Naive thymus-derived CD4-positive, alpha-beta T cell (primary cell): Measurements from ENCODE around the gene CPNE1. TPM values are rescaled to one million over a fixed set of nuclear protein-coding genes. Genes with fewer than 3 reads are reported as not detected.

Source experiments
- ATAC-seq: fragments of 150-1000 bp; cut with Tn5 transposase; 2 replicates; pipeline ENCODE4 v1.10.0; 2021; ENCODE audit warnings: mild to moderate bottlenecking, moderate library complexity
- CTCF ChIA-PET: fragments of 350-600 bp; sonication (Branson Sonifier 250); formaldehyde crosslinking; loops from one replicate; lab custom pipeline; 2021; ENCODE audit warnings: antibody characterized with exemption; lab: Charles Lee
- POLR2A ChIA-PET: fragments of 350-600 bp; sonication (Branson Sonifier 250); formaldehyde crosslinking; loops from one replicate; lab custom pipeline; 2021; ENCODE audit warnings: antibody characterized with exemption, inconsistent platforms; lab: Charles Lee
- DNase-seq, 9 donors: peaks; one replicate each; pipeline versions ENCODE4 v3.0.0 to v3.0.0-alpha.2; 2020 to 2022; ENCODE audit warnings: mixed read lengths in 1 of 9
- H3K27ac ChIP-seq: one replicate; pipeline ENCODE4 v1.7.0; 2013; ENCODE audit warnings: mild to moderate bottlenecking, low read depth, low read length, moderate library complexity
- H3K27me3 ChIP-seq, 2 donors: one replicate each; pipeline ENCODE4 v1.7.0; 2013; ENCODE audit warnings: low read length in 2 of 2, mild to moderate bottlenecking in 2 of 2, moderate library complexity in 2 of 2; ENCODE audit not compliant: control insufficient read depth in 2 of 2, insufficient read depth in 2 of 2
- H3K36me3 ChIP-seq, 3 experiments: 1 replicate in 2 of 3; 2 replicates in 1 of 3; pipeline ENCODE4 v1.7.0; 2013; ENCODE audit warnings: low read length in 3 of 3, mild to moderate bottlenecking in 3 of 3, moderate library complexity in 1 of 3; ENCODE audit not compliant: insufficient read depth in 3 of 3, control insufficient read depth in 2 of 3
- H3K4me1 ChIP-seq, 2 donors: one replicate each; pipeline ENCODE4 v1.7.0; 2013; ENCODE audit warnings: low read length in 2 of 2, mild to moderate bottlenecking in 2 of 2, moderate library complexity in 1 of 2; ENCODE audit not compliant: control insufficient read depth in 2 of 2, insufficient read depth in 2 of 2
- H3K4me3 ChIP-seq: 2 replicates; pipeline ENCODE4 v1.7.0; 2013; ENCODE audit warnings: mild to moderate bottlenecking, low read length
- H3K9me3 ChIP-seq, 3 experiments: 1 replicate in 2 of 3; 2 replicates in 1 of 3; pipeline ENCODE4 v1.7.0; 2013; ENCODE audit warnings: low read length in 3 of 3; ENCODE audit not compliant: control insufficient read depth in 2 of 3
- H3K27ac Mint-ChIP-seq, 9 donors: one replicate each; pipeline ENCODE4 v1.8.0; 2020 to 2022; ENCODE audit warnings: mixed read lengths in 9 of 9, mild to moderate bottlenecking in 8 of 9, moderate library complexity in 5 of 9, inconsistent platforms in 2 of 9
- H3K27me3 Mint-ChIP-seq, 5 donors: one replicate each; pipeline ENCODE4 v1.8.0; 2021 to 2022; ENCODE audit warnings: mixed read lengths in 5 of 5, mild to moderate bottlenecking in 1 of 5
- H3K36me3 Mint-ChIP-seq, 5 donors: one replicate each; pipeline ENCODE4 v1.8.0; 2020 to 2022; ENCODE audit warnings: mixed read lengths in 5 of 5, mild to moderate bottlenecking in 3 of 5, inconsistent platforms in 1 of 5
- H3K4me1 Mint-ChIP-seq, 7 donors: one replicate each; pipeline ENCODE4 v1.8.0; 2020 to 2022; ENCODE audit warnings: mixed read lengths in 7 of 7, mild to moderate bottlenecking in 3 of 7, inconsistent platforms in 1 of 7
- H3K4me3 Mint-ChIP-seq, 10 donors: one replicate each; pipeline ENCODE4 v1.8.0; 2020 to 2022; ENCODE audit warnings: mild to moderate bottlenecking in 10 of 10, mixed read lengths in 10 of 10, moderate library complexity in 6 of 10, inconsistent platforms in 2 of 10
- H3K9me3 Mint-ChIP-seq, 11 donors: one replicate each; pipeline ENCODE4 v1.8.0; 2020 to 2022; ENCODE audit warnings: mixed read lengths in 11 of 11, mild to moderate bottlenecking in 4 of 11, inconsistent platforms in 1 of 11, moderate library complexity in 1 of 11
- intact Hi-C, 2 donors: fragments of 100-400 bp; cut with micrococcal nuclease; formaldehyde crosslinking; loops; one replicate each; pipeline ENCODE4 v1.15.1; 2023
- polyA plus RNA-seq, 2 donors: library from polyadenylated mRNA; unstranded; fragments of 300-500 nt; fragmentation: Illumina TruSeq; gene quantifications; one replicate each; pipeline ENCODE4 v1.2.3, GENCODE V29; 2021
- total RNA-seq, 6 experiments: library from RNA in 5 of 6; stranded (reverse) in 5 of 6; gene quantifications; 1 replicate in 5 of 6; 2 replicates in 1 of 6; pipeline ENCODE4 v1.2.3 and lab custom pipeline; 2021 to 2026

Gene CPNE1
- total and polyA plus RNA-seq, 7 experiments from 2014 or later = 250 to 378 (median 305) TPM

DNA sequence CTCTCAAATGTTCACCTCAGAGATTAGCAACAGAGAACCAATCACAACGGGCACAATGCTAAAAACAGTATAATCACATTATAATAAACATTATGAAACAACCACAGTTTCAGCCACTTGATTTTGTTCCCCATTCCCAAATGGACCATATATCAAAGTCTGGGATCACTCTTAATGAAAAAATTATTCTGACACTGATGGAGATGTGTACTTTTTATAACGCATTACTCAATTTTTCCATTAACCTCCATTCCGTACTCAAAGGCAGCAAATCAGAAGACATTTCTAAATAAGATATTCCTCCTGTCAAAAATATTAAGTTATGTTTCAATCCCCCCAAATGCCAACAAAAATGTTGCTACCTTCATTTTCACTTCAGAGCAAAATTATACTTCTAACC, 2.8 kb downstream of the CPNE1 start:
- intact Hi-C loops = loop anchor here (2.0 to 5.0 kb wide), 5 partner anchors 13 to 385 kb away; partner anchors contain the start of genes CEP250 (in 1 of the 2), ERGIC3 (in 1 of the 2), MMP24OS (in 1 of the 2) and SCAND1 (in 1 of the 2)
- Mint-ChIP-seq H3K36me3 (peaks cover 0 to 22% (median 7%) of the 10 kb centered on the region in 5 donors), H3K27ac (peak overlapping the region; percentile 56 to 100 (median 98)), H3K27me3 (no peaks in the 10 kb centered on the region), H3K9me3 (no peaks in the 10 kb centered on the region), H3K4me3 (peak overlapping the region; percentile 89 to 98 (median 96)), H3K4me1 (peaks cover 46 to 77% (median 72%) of the 10 kb centered on the region in 7 donors)
- ATAC-seq (no peak), DNase-seq (no peak)
- ChIA-PET POLR2A (interaction anchor here (0.7 to 3.5 kb wide), 9 partner anchors 8 to 292 kb away, joined by 3 to 72 read pairs (median 4); partner anchors contain the start of genes RBM39, SCAND1 and SPAG4), CTCF (no interaction called here)
- Histone ChIP-seq H3K36me3 (peaks cover 0 to 6% (median 0%) of the 10 kb centered on the region in 3 experiments), H3K4me1 (peaks cover 59 to 61% of the 10 kb centered on the region in 2 donors), H3K4me3 (peak overlapping the region; percentile 88), H3K27ac (peak overlapping the region; percentile 100), H3K27me3 (no peaks in the 10 kb centered on the region), H3K9me3 (no peaks in the 10 kb centered on the region)

DNA sequence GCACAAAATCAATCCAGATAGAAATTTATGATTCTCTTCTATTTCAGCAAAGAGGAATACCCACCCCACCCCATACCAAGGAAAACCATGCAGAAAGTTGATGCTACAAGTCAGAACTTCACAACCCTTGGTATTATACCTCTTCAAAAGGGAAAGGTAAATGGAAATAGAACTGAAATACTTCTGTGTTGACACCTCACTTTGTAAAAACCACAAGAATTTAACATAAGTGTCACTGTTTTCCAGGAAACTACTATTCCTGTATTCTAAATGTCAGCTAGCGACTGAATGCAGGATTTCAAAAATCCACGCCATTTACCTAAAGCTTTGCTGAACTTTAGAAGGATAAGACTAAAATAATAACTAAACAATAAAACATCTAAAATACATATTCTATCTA, 3.6 kb downstream of the CPNE1 start:
- peaks cover 63 to 65% of the 10 kb centered on the region in 2 donors for H3K4me1 ChIP-seq
- intact Hi-C loops = loop anchor here (5.0 kb wide), 3 partner anchors 204 to 384 kb away; partner anchors contain the start of genes CEP250 (in 1 of the 2), MMP24OS (in 1 of the 2) and SCAND1 (in 1 of the 2)
- CTCF ChIA-PET = interaction anchor here (1.1 kb wide), 1 partner anchor 42 kb away, joined by 4 read pairs; no protein-coding TSS in a partner anchor
- Mint-ChIP-seq H3K9me3 (no peaks in the 10 kb centered on the region), H3K27ac (peak overlapping the region; percentile 56 to 100 (median 98)), H3K27me3 (no peaks in the 10 kb centered on the region), H3K4me3 (peak overlapping the region; percentile 89 to 98 (median 96)), H3K36me3 (peaks cover 0 to 22% (median 7%) of the 10 kb centered on the region in 5 donors), H3K4me1 (peaks cover 46 to 84% (median 77%) of the 10 kb centered on the region in 7 donors)
- peak overlapping the region; percentile 100 for H3K27ac ChIP-seq
- POLR2A ChIA-PET = interaction anchor here (1.1 to 1.7 kb wide), 6 partner anchors 9 to 293 kb away, joined by 3 to 6 read pairs (median 4); partner anchors contain the start of genes RBM39 and SCAND1
- peak overlapping the region; percentile 88 for H3K4me3 ChIP-seq
- H3K36me3 ChIP-seq = peaks cover 0 to 6% (median 0%) of the 10 kb centered on the region in 3 experiments
- DNase-seq (no peak), ATAC-seq (no peak)
- no peaks in the 10 kb centered on the region for H3K9me3 ChIP-seq
- H3K27me3 ChIP-seq = no peaks in the 10 kb centered on the region

DNA sequence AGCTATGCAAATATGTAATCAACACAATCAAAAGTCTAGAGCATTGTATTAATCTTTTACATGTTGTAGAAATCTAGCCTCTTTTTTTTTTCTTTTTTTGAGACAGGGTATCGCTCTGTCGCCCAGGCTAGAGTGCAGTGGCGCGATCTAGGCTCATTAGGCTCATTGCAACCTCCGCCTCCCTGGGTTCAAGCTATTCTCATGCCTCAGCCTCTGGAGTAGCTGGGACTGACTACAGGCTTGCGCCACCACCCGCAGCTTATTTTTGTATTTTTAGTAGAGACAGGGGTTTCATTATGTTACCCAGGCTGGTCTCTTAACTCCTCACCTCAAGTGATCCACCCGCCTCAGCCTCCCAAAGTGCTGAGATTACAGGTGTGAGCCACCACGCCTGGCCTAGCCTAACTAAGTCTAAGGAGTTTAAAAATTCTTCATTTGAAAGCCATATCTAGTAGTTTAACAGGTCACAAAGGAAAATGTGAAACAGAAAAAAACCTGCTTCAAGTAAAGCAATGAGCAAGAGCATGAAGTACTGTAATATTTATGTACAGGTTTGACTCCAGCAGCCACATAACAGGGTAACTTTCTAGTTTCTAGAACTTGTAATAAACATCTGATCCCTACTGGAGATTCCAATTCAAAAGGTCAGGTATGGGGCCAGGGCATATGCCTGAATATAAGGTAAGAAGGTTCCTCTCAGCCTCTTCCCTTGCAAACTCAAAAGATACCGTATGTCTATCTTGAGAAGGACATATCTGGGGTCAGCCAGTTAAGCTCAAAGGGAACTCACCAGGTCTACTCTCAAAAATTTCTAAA, 4.4 kb downstream of the CPNE1 start:
- intact Hi-C loops = loop anchor here (5.0 kb wide), 3 partner anchors 203 to 383 kb away; partner anchors contain the start of genes CEP250 (in 1 of the 2), MMP24OS (in 1 of the 2) and SCAND1 (in 1 of the 2)
- H3K27ac ChIP-seq = peak overlapping the region; percentile 100
- Mint-ChIP-seq H3K4me1 (peaks cover 46 to 84% (median 77%) of the 10 kb centered on the region in 7 donors), H3K27me3 (no peaks in the 10 kb centered on the region), H3K9me3 (no peaks in the 10 kb centered on the region), H3K36me3 (peaks cover 0 to 22% (median 7%) of the 10 kb centered on the region in 5 donors), H3K4me3 (peak overlapping the region; percentile 75 to 98 (median 94)), H3K27ac (peak overlapping the region; percentile 44 to 100 (median 98))
- POLR2A ChIA-PET = interaction anchor here (0.6 to 1.7 kb wide), 8 partner anchors 10 to 293 kb away, joined by 3 to 7 read pairs (median 4); partner anchors contain the start of gene SCAND1
- peak overlapping the region; percentile 20 for H3K4me3 ChIP-seq
- H3K36me3 ChIP-seq = peaks cover 0 to 6% (median 0%) of the 10 kb centered on the region in 3 experiments
- peaks cover 65 to 67% of the 10 kb centered on the region in 2 donors for H3K4me1 ChIP-seq
- DNase-seq (peak in 1 of 9 donors; percentile 37), ATAC-seq (no peak)
- CTCF ChIA-PET = interaction anchor here (1.1 to 1.4 kb wide), 2 partner anchors 41 to 42 kb away, joined by 4 to 5 read pairs; no protein-coding TSS in a partner anchor
- no peaks in the 10 kb centered on the region for H3K9me3 ChIP-seq
- H3K27me3 ChIP-seq = no peaks in the 10 kb centered on the region

DNA sequence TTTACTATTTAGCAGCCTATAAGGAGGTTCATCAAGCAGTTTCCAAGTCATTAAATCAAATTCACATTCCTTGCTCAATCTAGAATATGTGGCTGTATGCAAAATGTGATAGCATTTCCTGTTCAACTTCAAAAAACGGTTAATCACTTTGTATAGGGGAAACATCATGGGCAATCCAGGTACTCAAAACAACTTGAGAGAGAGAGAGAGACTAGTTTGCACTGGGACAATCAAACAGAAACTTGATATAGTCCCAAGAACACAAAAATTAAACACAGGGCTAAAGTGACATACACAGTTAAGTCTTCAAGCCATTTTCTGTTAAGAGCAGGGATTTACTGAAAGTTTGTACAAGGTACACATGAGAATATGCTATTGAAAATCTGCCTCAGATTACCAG, 7.4 kb downstream of the CPNE1 start:
- DNase-seq (peak in 1 of 9 donors; percentile 12), ATAC-seq (no peak)
- POLR2A ChIA-PET = interaction anchor here (1.5 to 2.2 kb wide), 2 partner anchors 12 to 296 kb away, joined by 3 to 7 read pairs; no protein-coding TSS in a partner anchor
- H3K4me1 Mint-ChIP-seq = peaks cover 36 to 65% (median 58%) of the 10 kb centered on the region in 7 donors
- Histone ChIP-seq H3K36me3 (peaks cover 15 to 29% (median 18%) of the 10 kb centered on the region in 3 experiments), H3K4me1 (peaks cover 56 to 60% of the 10 kb centered on the region in 2 donors), H3K4me3 (no peak overlapping the region), H3K27me3 (no peaks in the 10 kb centered on the region), H3K9me3 (no peaks in the 10 kb centered on the region), H3K27ac (peak overlapping the region; percentile 23)
- intact Hi-C loops = no loop called here
- H3K27me3 Mint-ChIP-seq = no peaks in the 10 kb centered on the region
- H3K36me3 Mint-ChIP-seq = peaks cover 0 to 12% (median 5%) of the 10 kb centered on the region in 5 donors
- H3K4me3 Mint-ChIP-seq = peak overlapping the region; percentile 49 to 94 (median 60)
- H3K27ac Mint-ChIP-seq = peak overlapping the region in 6 of 9 donors; percentile 45 to 86 (median 76)
- no peaks in the 10 kb centered on the region for H3K9me3 Mint-ChIP-seq
- CTCF ChIA-PET = interaction anchor here (0.7 kb wide), 1 partner anchor 38 kb away, joined by 3 read pairs; no protein-coding TSS in a partner anchor

DNA sequence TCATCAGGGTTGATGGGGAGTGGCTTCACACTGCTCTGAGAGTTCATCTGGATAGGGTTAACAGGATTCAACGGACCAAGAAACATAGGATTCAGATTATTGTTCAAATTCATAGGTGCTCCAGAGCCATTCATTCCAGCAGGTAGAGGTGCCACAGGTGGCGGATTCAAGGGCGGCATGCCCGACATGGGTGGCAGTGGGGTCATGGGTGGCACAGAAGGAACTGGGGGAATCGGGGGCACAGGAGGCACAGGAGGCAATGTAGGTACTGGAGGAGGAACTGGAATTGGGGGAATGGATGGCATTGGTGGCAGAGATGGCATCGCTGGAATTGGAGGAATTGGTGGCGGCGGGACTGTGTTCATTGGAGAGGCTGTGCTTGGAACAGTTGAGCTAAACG, 10.3 kb downstream of the CPNE1 start:
- intact Hi-C loops = no loop called here
- POLR2A ChIA-PET = no interaction called here

DNA sequence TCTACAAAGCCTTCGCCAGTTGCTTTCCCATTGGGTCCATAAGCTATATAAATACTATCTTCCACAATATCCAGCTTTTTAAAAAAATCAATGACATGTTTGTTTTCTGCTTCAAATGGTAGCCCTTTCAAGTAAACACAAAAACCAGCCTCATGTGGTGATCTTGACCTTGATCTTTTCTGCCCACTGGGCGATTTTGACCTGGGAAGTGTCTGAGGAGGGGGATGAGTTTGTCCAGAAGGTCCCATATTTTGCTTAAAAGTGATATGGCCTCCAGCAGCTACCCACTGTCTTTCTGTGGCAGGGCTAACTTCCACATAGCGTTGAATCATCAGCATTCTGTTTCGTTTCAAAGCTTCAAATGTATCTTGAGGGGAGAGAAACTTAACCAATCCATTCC, 10.8 kb downstream of the CPNE1 start:
- Histone ChIP-seq H3K27me3 (no peaks in the 10 kb centered on the region), H3K27ac (no peak overlapping the region), H3K36me3 (peaks cover 15 to 29% (median 18%) of the 10 kb centered on the region in 3 experiments), H3K9me3 (no peaks in the 10 kb centered on the region), H3K4me1 (peaks cover 26 to 29% of the 10 kb centered on the region in 2 donors), H3K4me3 (no peak overlapping the region)
- peaks cover 0 to 16% (median 11%) of the 10 kb centered on the region in 5 donors for H3K36me3 Mint-ChIP-seq
- no peaks in the 10 kb centered on the region for H3K27me3 Mint-ChIP-seq
- POLR2A ChIA-PET = interaction anchor here (1.3 kb wide), 2 partner anchors 46 to 89 kb away, joined by 3 read pairs; partner anchors contain the start of genes NFS1, RBM39 and ROMO1
- H3K27ac Mint-ChIP-seq = no peak overlapping the region
- no peaks in the 10 kb centered on the region for H3K9me3 Mint-ChIP-seq
- H3K4me1 Mint-ChIP-seq = peaks cover 26 to 64% (median 57%) of the 10 kb centered on the region in 7 donors
- no peak for DNase-seq
- ATAC-seq = no peak
- no peak overlapping the region for H3K4me3 Mint-ChIP-seq
- intact Hi-C loops = no loop called here
- CTCF ChIA-PET = no interaction called here

More for the DNA sequence above, 10.3 kb downstream of the CPNE1 start:
- H3K9me3 ChIP-seq = no peaks in the 10 kb centered on the region
- ATAC-seq (no peak), DNase-seq (no peak)
- H3K27me3 ChIP-seq = no peaks in the 10 kb centered on the region
- H3K4me1 ChIP-seq = peaks cover 30 to 32% of the 10 kb centered on the region in 2 donors
- H3K27ac ChIP-seq = no peak overlapping the region
- Mint-ChIP-seq H3K36me3 (peaks cover 0 to 14% (median 8%) of the 10 kb centered on the region in 5 donors), H3K27me3 (no peaks in the 10 kb centered on the region), H3K4me1 (peaks cover 27 to 64% (median 57%) of the 10 kb centered on the region in 7 donors), H3K9me3 (no peaks in the 10 kb centered on the region), H3K27ac (no peak overlapping the region), H3K4me3 (no peak overlapping the region)
- CTCF ChIA-PET = no interaction called here
- no peak overlapping the region for H3K4me3 ChIP-seq
- H3K36me3 ChIP-seq = peaks cover 15 to 29% (median 18%) of the 10 kb centered on the region in 3 experiments
